Gastroesophageal sphincter (tissue), 4 donors: Measurements from ENCODE around the gene TRIM17. TPM values are rescaled to one million over a fixed set of nuclear protein-coding genes. Genes with fewer than 3 reads are reported as not detected.

Experiments used
- small RNA-seq, 4 donors: library from RNA; depleted of rRNA; stranded (forward); fragments of <200 nt; gene quantifications; one replicate each; pipeline ENCODE3, GENCODE V24; 2016
- total RNA-seq, 4 donors: library from RNA; depleted of rRNA; stranded (reverse); fragments of >200 nt; gene quantifications; one replicate each; pipeline ENCODE4 v1.1.0, GENCODE V29; 2016

TRIM17 gene
- total RNA-seq, 4 donors from 2014 or later, result not detected

Small RNA genes within 50 kb of the gene (small RNA-seq; reads per million reads assigned to genes)
- gene MIR4666A, result 0 reads per million in 4 donors

Other genes with a start within 250 kb of the TRIM17 start
- 10 to 100 TPM; 11.1 to 28.4 (median 20.9) TPM for gene OBSCN, start 208.8 kb downstream of the TRIM17 start, total RNA-seq
- gene TRIM11, start 10.0 kb downstream of the TRIM17 start, total RNA-seq, result 10 to 100 TPM; 16.3 to 24.6 (median 21.9) TPM
- gene RNF187, start 70.5 kb upstream of the TRIM17 start, total RNA-seq, result 10 to 100 TPM; 33.9 to 80.6 (median 52.4) TPM